ENCODE measurements around the gene SEPTIN12. TPM values are rescaled to one million over a fixed set of nuclear protein-coding genes. Genes with fewer than 3 reads are reported as not detected.

Gene SEPTIN12
- polyA plus RNA-seq, 12 donors = 14.2 TPM; not detected in 11

DNA sequence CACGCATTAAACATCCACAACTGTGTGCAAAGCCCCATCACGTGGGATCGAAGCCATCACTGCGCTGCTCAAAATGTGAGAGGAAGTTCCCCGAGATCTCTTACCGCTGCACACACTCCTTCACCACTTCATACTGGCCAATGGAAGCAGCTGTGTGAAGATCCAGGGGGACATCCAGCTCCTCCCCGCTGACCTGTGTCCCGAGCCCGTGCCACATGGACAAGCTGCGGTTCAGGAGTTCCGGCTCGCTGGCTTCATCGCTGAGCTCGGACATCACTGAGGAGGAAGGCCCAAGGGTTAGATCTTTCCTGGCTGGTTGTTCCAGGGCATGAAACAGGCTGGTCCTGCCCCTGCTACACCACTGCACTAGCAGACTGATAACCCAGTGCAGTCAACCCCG is 58.3 kb downstream of the SEPTIN12 start:
- DNase-seq = no peak

DNA sequence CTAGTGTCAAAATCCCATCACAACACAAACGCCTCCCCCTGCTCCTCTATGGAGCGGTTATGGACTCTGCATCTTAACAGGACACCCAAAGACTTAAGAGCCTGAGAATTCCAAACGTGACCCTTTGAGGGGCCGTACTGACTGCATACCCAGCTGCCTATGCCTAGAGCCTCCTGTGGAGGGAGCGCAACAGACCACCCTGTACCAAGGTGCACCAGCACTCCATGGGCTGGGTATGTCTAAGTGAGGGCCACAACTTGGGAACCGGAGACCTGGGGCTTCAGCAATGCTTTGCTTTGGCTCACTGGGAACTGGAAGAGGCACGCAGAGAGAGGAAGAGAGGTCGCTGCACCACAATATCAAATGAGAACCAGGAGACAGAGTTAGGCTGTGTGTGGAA is 59.5 kb downstream of the SEPTIN12 start:
- no peak for DNase-seq

Other genes with a start within 250 kb of the SEPTIN12 start
- 10 to 100 TPM in 11 of 12 donors, not detected in 1; 24.5 to 52.4 (median 34.6) TPM for gene CDIP1, start 249.6 kb downstream of the SEPTIN12 start, polyA plus RNA-seq (ENCODE audit: insufficient read length in 12 of 12)
- 1 to 10 TPM in 1 of 12 donors, under 1 TPM in 9, not detected in 2; 0.32 to 1.1 (median 0.57) TPM for gene C16orf96, start 232.0 kb downstream of the SEPTIN12 start, polyA plus RNA-seq (ENCODE audit: insufficient read length in 12 of 12)
- gene UBALD1, start 173.5 kb downstream of the SEPTIN12 start, polyA plus RNA-seq (ENCODE audit: insufficient read length in 12 of 12) = 10 to 100 TPM in 11 of 12 donors, not detected in 1; 11.2 to 44.0 (median 15.0) TPM
- 10 to 100 TPM in 11 of 12 donors, not detected in 1; 25.3 to 60.5 (median 33.1) TPM for gene MGRN1, start 163.5 kb downstream of the SEPTIN12 start, polyA plus RNA-seq (ENCODE audit: insufficient read length in 12 of 12)
- 10 to 100 TPM in 11 of 12 donors, not detected in 1; 13.6 to 55.0 (median 21.2) TPM for gene NUDT16L1, start 94.8 kb downstream of the SEPTIN12 start, polyA plus RNA-seq (ENCODE audit: insufficient read length in 12 of 12)
- gene ANKS3, start 54.1 kb downstream of the SEPTIN12 start, polyA plus RNA-seq (ENCODE audit: insufficient read length in 12 of 12) = 10 to 100 TPM in 9 of 12 donors, 1 to 10 TPM in 2, not detected in 1; 8.3 to 20.2 (median 12.7) TPM
- gene DNAAF8, start 53.8 kb downstream of the SEPTIN12 start, polyA plus RNA-seq (ENCODE audit: insufficient read length in 12 of 12) = 10 to 100 TPM in 1 of 12 donors, 1 to 10 TPM in 4, under 1 TPM in 6, not detected in 1; 0.78 to 13.1 (median 0.99) TPM
- 10 to 100 TPM in 4 of 12 donors, 1 to 10 TPM in 7, not detected in 1; 6.6 to 13.9 (median 9.8) TPM for gene ZNF500, start 21.2 kb downstream of the SEPTIN12 start, polyA plus RNA-seq (ENCODE audit: insufficient read length in 12 of 12)
- gene SMIM22, start 7.0 kb upstream of the SEPTIN12 start, polyA plus RNA-seq (ENCODE audit: insufficient read length in 12 of 12) = 1 to 10 TPM in 2 of 12 donors, under 1 TPM in 3, not detected in 7; 0.21 to 1.2 (median 0.36) TPM
- gene ROGDI, start 14.3 kb upstream of the SEPTIN12 start, polyA plus RNA-seq (ENCODE audit: insufficient read length in 12 of 12) = 10 to 100 TPM in 9 of 12 donors, 1 to 10 TPM in 2, not detected in 1; 7.7 to 27.6 (median 11.2) TPM
- 10 to 100 TPM in 11 of 12 donors, not detected in 1; 47.7 to 64.0 (median 56.2) TPM for gene GLYR1, start 58.9 kb upstream of the SEPTIN12 start, polyA plus RNA-seq (ENCODE audit: insufficient read length in 12 of 12)
- 10 to 100 TPM in 11 of 12 donors, not detected in 1; 16.7 to 28.9 (median 19.7) TPM for gene UBN1, start 59.1 kb upstream of the SEPTIN12 start, polyA plus RNA-seq (ENCODE audit: insufficient read length in 12 of 12)
- 10 to 100 TPM in 3 of 12 donors, 1 to 10 TPM in 5, under 1 TPM in 3, not detected in 1; 0.68 to 76.8 (median 1.1) TPM for gene PPL, start 148.8 kb upstream of the SEPTIN12 start, polyA plus RNA-seq (ENCODE audit: insufficient read length in 12 of 12)
- 1 to 10 TPM in 3 of 12 donors, under 1 TPM in 8, not detected in 1; 0.35 to 1.5 (median 0.75) TPM for gene SEC14L5, start 170.0 kb upstream of the SEPTIN12 start, polyA plus RNA-seq (ENCODE audit: insufficient read length in 12 of 12)
- 1 to 10 TPM in 10 of 12 donors, not detected in 2; 2.7 to 9.0 (median 4.5) TPM for gene NAGPA, start 245.6 kb upstream of the SEPTIN12 start, polyA plus RNA-seq (ENCODE audit: insufficient read length in 12 of 12)

All from muscle of arm (tissue), 12 donors.